ENCODE results near the gene ABCB1.

DNA sequence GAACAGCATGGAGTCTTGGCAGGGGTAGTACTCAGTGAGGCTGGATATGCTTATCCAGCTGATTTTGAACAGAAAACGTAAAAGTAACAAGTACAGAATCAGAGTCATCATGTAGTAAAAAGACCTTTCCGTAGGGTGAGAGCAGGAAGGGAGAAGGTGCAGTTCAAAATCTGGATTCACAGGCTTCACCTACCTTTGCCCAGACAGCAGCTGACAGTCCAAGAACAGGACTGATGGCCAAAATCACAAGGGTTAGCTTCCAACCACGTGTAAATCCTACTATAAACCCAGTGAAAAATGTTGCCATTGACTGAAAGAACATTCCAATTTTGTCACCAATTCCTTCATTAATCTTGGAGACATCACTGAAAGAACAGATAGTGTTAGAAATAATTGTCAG is 34.8 kb downstream of the ABCB1 start:
- TF ChIP-seq, protein P1, sequence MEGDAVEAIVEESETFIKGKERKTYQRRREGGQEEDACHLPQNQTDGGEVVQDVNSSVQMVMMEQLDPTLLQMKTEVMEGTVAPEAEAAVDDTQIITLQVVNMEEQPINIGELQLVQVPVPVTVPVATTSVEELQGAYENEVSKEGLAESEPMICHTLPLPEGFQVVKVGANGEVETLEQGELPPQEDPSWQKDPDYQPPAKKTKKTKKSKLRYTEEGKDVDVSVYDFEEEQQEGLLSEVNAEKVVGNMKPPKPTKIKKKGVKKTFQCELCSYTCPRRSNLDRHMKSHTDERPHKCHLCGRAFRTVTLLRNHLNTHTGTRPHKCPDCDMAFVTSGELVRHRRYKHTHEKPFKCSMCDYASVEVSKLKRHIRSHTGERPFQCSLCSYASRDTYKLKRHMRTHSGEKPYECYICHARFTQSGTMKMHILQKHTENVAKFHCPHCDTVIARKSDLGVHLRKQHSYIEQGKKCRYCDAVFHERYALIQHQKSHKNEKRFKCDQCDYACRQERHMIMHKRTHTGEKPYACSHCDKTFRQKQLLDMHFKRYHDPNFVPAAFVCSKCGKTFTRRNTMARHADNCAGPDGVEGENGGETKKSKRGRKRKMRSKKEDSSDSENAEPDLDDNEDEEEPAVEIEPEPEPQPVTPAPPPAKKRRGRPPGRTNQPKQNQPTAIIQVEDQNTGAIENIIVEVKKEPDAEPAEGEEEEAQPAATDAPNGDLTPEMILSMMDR (CRISPR knock-in tag; IDR thresholded peaks at IDR 0.05), result no peak
- TF ChIP-seq, protein P2, sequence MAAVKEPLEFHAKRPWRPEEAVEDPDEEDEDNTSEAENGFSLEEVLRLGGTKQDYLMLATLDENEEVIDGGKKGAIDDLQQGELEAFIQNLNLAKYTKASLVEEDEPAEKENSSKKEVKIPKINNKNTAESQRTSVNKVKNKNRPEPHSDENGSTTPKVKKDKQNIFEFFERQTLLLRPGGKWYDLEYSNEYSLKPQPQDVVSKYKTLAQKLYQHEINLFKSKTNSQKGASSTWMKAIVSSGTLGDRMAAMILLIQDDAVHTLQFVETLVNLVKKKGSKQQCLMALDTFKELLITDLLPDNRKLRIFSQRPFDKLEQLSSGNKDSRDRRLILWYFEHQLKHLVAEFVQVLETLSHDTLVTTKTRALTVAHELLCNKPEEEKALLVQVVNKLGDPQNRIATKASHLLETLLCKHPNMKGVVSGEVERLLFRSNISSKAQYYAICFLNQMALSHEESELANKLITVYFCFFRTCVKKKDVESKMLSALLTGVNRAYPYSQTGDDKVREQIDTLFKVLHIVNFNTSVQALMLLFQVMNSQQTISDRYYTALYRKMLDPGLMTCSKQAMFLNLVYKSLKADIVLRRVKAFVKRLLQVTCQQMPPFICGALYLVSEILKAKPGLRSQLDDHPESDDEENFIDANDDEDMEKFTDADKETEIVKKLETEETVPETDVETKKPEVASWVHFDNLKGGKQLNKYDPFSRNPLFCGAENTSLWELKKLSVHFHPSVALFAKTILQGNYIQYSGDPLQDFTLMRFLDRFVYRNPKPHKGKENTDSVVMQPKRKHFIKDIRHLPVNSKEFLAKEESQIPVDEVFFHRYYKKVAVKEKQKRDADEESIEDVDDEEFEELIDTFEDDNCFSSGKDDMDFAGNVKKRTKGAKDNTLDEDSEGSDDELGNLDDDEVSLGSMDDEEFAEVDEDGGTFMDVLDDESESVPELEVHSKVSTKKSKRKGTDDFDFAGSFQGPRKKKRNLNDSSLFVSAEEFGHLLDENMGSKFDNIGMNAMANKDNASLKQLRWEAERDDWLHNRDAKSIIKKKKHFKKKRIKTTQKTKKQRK (IDR thresholded peaks at IDR 0.05; ENCODE audit: low read length), result no peak
- TF ChIP-seq ETV5 (CRISPR knock-in tag; IDR thresholded peaks at IDR 0.05; ENCODE audit: borderline replicate concordance) (no peak), SIN3A (IDR thresholded peaks at IDR 0.05; ENCODE audit: borderline replicate concordance, low read depth, low read length) (no peak)
